ENCODE results near the gene RPL11. TPM values are rescaled to one million over a fixed set of nuclear protein-coding genes. Genes with fewer than 3 reads are reported as not detected.
A peak's percentile ranks its signal among the peaks of the same experiment; 100 is the strongest.
"Not testable (repeated sequence)": the region's sequence is repeated elsewhere in the genome, so short reads cannot be mapped to it uniquely, and the experiment has no call there.

Gene RPL11
- total RNA-seq, 2 experiments from 2014 or later, result 1,457 to 1,518 TPM

DNA sequence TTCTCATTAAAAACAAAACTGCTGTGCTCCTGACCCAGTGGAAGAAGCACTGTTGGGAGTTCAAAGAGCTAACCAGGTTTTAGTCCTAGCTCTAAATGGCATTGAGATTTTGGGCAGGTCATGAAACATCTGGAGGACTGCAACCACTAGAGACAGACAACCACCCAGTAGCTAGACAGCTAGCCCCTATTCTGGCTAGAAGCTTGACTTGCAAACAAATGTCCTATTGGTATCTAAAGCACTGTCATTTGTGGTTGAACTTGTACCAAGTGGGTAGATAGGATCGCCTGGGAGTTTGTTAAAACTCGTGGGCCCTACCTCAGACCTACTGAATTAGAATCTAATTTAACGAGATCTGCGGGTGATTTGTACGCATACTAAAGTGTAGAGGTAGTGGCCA lies 6.9 kb downstream of the RPL11 start:
- Mint-ChIP-seq H3K4me3 (peak overlapping the region; percentile 24), H3K4me1 (peaks cover 56% of the 10 kb centered on the region), H3K36me3 (peaks cover 81% of the 10 kb centered on the region), H3K9me3 (no peaks in the 10 kb centered on the region), H3K27me3 (no peaks in the 10 kb centered on the region), H3K27ac (peak overlapping the region; percentile 76)
- DNase-seq, result no peak

DNA sequence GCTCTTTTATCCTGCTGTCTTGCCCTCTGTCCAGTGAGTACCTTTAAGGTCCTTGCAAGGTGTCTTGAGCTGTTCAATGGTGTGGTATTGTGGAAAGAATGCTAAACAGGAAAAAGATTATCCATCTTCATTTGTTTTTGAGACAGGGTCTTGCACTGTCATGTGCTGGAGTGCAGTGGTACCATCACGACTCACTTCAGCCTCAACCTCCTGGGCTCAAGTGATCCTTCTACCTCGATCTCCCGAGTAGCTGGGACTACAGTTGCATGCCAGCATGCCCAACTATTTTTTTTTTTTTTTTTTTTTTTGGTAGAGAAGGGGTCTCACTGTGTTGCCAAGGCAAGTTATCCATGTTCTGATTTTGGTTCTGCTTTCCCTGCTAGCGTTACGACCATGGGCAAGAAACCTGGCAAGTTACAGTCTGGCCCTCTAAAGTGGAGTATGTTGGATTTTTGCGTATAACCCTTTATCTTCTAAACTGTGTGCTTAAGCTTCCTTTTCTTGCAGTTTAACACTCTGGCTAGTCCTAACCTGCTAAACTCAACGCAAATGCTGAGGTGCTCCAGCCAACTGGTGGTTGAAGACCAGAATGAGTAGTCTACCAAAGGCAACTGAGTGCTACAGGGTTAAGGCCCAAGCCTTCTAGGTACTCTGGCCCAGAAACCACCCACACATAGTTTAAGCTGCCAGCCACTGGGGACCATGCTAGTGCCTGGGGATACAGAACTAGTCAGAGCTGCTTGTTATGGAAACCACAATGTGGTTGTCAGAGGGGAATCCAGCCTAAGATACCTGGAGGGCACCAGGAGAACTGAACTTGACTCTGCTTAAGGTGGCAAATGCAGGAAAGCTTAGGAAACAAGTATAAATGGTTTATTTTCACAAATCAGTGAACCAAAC lies 7.9 kb downstream of the RPL11 start:
- H3K36me3 Mint-ChIP-seq, result peaks cover 74% of the 10 kb centered on the region
- no peaks in the 10 kb centered on the region for H3K27me3 Mint-ChIP-seq
- no peaks in the 10 kb centered on the region for H3K9me3 Mint-ChIP-seq
- peak; percentile 45 for DNase-seq
- H3K4me1 Mint-ChIP-seq, result peaks cover 48% of the 10 kb centered on the region
- H3K4me3 Mint-ChIP-seq, result no peak overlapping the region
- peak overlapping the region; percentile 59 for H3K27ac Mint-ChIP-seq

DNA sequence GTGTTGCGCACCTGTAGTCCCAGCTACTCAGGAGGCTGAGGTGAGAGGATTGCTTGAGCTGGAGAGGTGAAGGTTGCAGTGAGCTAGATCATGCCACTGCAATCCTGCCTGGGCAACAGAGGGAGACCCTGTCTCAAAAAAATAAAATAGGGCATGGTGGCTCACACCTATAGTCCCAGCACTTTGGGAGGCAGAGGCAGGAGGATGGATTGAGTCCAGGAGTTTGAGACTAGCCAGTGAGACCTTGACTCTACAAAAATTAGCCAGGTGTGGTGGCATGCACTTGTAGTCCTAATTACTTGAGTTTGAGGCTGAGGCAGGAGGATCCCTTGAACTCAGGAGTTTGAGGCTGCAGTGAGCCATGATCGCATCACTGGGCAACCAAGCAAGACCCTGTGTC lies 9.7 kb downstream of the RPL11 start:
- no peak for DNase-seq
- Mint-ChIP-seq H3K4me3 (no peak overlapping the region), H3K36me3 (peaks cover 58% of the 10 kb centered on the region), H3K4me1 (peaks cover 34% of the 10 kb centered on the region), H3K9me3 (no peaks in the 10 kb centered on the region), H3K27ac (no peak overlapping the region), H3K27me3 (no peaks in the 10 kb centered on the region)

DNA sequence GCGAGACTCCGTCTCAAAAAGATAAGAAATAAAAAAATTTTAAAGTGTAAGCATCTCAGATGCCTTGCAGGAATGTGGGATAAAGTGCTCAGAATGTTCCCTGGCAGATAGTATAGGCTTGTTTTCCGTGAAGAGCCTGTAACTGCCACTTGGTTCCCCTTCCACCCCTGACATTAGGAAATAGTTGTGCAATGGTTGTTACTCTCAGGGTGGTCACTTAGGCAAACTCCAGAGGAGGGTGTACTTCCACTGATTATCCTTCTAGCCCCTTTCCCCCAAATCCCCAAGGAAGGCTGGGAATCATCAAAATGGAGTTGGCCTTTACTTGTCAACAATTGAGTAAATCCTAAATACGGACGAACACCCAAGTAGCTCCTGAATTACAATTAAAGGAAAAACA lies 10.4 kb downstream of the RPL11 start:
- Mint-ChIP-seq H3K27me3 (no peaks in the 10 kb centered on the region), H3K4me3 (no peak overlapping the region), H3K9me3 (no peaks in the 10 kb centered on the region), H3K27ac (no peak overlapping the region), H3K36me3 (peaks cover 51% of the 10 kb centered on the region), H3K4me1 (peaks cover 28% of the 10 kb centered on the region)
- DNase-seq, result no peak

DNA sequence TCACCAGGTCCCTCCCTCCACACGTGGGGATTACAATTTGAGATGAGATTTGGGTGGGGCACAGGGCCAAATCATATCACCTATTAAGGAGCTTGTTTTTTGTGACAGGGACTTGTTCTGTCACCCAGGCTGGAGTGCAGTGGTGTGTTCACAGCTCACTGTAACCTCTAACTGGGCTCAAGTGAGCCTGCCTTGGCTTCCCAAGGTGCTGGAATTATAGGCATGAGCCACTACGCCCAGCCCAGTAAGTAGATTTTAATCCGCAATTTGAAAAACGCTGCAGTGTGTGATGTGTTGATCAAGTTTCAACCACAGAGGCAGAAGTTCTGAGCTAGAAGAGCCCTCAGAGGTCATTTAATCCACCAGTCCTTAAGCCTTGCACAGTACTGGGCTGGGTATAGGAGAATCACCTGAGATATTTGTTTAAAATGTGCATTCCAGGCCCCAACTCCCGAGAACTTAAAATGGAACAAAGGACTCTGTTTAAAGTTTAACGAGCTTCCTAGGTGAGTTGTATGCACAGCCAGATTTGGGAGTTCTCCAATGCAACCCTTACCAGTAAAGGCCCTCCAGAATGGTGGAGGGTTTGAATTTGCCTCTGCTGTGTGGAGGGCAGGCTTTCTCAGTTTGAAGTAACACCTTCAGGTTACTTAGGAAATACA lies 13.4 kb downstream of the RPL11 start:
- H3K4me1 Mint-ChIP-seq, result peaks cover 9% of the 10 kb centered on the region
- peaks cover 24% of the 10 kb centered on the region for H3K36me3 Mint-ChIP-seq
- no peaks in the 10 kb centered on the region for H3K27me3 Mint-ChIP-seq
- H3K4me3 Mint-ChIP-seq, result no peak overlapping the region
- H3K27ac Mint-ChIP-seq, result no peak overlapping the region
- H3K9me3 Mint-ChIP-seq, result no peaks in the 10 kb centered on the region
- DNase-seq, result no peak

DNA sequence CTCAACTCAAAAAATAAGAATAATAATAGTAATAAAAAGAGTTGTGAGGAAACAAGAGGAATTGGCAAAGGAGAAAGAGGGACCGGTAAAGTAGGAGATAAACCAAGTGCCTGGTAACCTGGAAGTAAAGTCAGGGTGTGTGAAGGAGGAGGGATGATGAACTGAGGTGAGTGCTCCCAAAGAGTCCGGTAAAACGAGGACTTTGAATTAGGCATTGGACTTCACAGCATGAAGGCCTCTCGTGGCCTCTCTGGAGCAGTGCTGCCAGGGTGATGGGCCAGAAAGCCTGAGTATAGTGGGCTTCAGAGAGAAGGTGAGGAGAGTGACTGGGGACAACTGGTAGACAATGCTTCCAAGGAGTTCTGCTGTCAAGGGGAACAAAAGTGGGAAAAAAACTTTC lies 17.6 kb downstream of the RPL11 start:
- Mint-ChIP-seq H3K9me3 (no peaks in the 10 kb centered on the region), H3K4me3 (no peak overlapping the region), H3K4me1 (peaks cover 4% of the 10 kb centered on the region), H3K27me3 (no peaks in the 10 kb centered on the region), H3K27ac (no peak overlapping the region), H3K36me3 (peaks cover 9% of the 10 kb centered on the region)
- DNase-seq, result no peak

DNA sequence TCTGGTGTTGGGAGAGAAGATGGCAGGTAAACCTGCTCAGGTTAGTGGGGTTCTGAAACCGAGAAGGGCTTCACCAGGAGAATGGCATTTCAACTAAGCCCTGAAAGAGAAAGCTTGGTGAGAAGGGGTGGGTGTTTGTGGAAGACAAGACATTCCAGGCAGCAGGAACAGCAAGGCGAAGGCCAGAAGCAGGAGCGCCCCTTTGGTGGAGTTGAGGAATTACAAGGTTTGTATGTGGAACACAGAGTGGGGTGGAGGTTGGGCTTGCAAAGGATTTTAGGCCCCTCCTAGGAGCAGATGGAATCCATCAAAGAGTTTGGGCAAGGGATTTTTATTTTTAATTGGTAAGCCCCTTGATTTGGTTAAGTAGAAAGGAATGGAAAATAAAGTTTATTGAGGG lies 26.9 kb downstream of the RPL11 start:
- Mint-ChIP-seq H3K4me1 (peaks cover 22% of the 10 kb centered on the region), H3K9me3 (no peaks in the 10 kb centered on the region), H3K27ac (peak overlapping the region; percentile 61), H3K4me3 (no peak overlapping the region), H3K36me3 (peaks cover 5% of the 10 kb centered on the region), H3K27me3 (no peaks in the 10 kb centered on the region)
- DNase-seq, result no peak

DNA sequence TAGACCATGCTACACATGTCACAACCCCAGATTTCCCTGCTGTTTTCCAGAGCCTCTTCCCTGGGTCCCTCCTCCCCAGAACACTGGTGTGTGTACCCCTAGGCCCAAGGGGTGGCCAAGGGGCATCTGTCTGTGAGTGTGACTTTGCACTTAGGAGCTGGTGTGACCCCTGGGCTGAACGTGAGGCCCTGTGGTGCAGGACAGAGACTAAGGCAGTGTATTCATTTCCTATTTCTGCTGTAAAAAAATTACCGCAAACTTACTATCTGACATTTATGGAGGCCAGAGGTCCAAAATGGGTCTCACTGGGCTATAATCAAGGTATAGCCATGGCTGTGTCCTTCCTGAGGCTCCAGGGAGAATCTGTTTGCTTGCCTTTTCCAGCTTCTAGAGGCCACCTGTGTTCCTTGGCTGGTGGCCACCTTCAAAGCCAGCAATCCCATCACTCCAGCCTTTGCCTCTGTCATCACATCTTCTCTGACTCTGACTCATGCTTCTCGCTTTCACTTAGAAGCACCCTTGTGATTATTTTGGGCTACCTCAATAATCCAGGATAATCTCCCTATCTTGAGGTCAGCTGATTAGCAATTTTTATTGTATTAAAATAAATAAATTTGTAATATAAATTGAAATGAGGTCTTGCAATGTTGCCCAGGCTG lies 27.7 kb downstream of the RPL11 start:
- no peaks in the 10 kb centered on the region for H3K27me3 Mint-ChIP-seq

DNA sequence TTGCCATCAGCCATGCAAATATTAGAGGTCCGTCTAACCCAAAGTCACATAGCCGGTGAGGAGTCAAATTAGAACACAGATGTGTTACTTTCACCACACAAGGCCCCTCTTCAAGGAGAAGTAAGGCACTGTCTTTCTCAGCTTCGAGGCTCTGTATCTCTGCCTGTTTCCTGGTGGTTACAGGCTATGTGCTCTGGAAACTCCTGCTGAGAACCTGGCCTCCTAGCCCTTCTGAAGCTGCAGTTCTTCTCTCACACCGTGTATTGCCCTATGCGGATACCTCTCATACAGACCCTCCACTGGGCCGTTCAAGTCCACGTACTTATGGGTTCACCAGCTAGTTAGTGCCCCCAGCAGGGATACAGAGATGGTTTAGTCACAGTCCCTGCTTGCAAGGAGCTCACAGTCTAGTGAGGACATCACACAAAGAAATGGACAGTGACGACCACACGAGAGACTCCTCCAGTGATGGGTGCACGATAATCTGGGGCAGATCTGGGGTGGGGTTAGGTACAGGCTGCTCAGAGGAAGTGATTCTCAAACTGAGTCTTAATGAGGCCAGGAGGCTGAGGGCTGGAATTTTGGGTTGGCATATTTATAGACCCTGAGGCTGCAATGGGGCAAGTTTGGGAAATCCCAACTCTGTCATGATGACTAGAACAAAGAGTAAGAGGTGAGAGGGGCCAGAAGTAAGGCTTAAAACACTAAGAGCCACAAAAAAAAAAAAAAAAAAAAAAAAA lies 28.8 kb downstream of the RPL11 start:
- H3K9me3 Mint-ChIP-seq, result no peaks in the 10 kb centered on the region
- H3K36me3 Mint-ChIP-seq, result peaks cover 5% of the 10 kb centered on the region
- H3K27ac Mint-ChIP-seq, result peak overlapping the region; percentile 60
- peak overlapping the region; percentile 8 for H3K4me3 Mint-ChIP-seq
- peak; percentile 31 for DNase-seq
- peaks cover 22% of the 10 kb centered on the region for H3K4me1 Mint-ChIP-seq
- no peaks in the 10 kb centered on the region for H3K27me3 Mint-ChIP-seq

More for the DNA sequence above, 27.7 kb downstream of the RPL11 start:
- Mint-ChIP-seq H3K4me3 (no peak overlapping the region), H3K36me3 (peaks cover 5% of the 10 kb centered on the region), H3K9me3 (no peaks in the 10 kb centered on the region), H3K4me1 (peaks cover 22% of the 10 kb centered on the region), H3K27ac (no peak overlapping the region)
- DNase-seq, result peak; percentile 10

DNA sequence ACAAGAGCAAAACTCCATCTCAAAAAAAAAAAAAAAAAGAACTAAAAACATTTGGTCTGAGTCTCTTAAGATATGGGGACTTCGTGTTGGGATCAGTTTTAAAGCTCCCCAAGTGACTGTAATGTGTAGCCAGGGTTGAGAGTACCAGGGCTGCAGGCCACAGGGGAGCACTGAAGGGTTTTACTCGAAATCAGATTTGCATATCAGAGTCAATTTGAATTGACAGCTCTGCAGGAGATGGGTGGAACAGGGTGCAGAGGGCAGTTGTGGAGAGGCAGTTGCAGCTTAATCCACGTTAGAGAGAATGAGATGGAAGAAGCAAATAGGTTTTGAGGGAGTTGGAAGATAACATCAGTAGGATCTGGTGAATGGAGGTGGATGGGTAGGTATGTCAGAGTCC lies 31.0 kb downstream of the RPL11 start:
- Mint-ChIP-seq H3K4me3 (no peak overlapping the region), H3K36me3 (peaks cover 4% of the 10 kb centered on the region), H3K9me3 (no peaks in the 10 kb centered on the region), H3K4me1 (peaks cover 22% of the 10 kb centered on the region), H3K27me3 (no peaks in the 10 kb centered on the region), H3K27ac (no peak overlapping the region)
- no peak for DNase-seq

DNA sequence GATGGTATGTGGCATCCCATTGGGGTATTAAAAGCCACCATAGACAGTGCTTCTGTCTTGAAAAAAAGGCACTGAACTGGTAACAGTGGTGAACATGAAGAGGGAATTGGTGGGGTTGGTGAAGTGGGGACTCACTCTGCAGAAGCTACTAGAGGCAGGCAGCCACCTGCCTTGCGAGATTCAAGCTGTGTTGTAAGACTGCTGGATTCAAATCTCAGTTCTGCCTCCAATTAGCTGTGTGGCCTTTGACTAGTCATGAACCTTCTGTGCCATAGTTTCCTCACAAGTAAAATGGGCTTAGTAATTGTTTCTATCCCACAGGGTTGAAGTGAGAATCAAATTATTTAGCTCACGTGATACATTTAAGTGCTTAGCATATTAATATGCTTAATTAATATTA lies 35.1 kb downstream of the RPL11 start:
- H3K36me3 Mint-ChIP-seq, result no peaks in the 10 kb centered on the region
- H3K9me3 Mint-ChIP-seq, result no peaks in the 10 kb centered on the region
- H3K4me3 Mint-ChIP-seq, result no peak overlapping the region
- no peak overlapping the region for H3K27ac Mint-ChIP-seq
- no peaks in the 10 kb centered on the region for H3K27me3 Mint-ChIP-seq
- peaks cover 3% of the 10 kb centered on the region for H3K4me1 Mint-ChIP-seq
- no peak for DNase-seq

DNA sequence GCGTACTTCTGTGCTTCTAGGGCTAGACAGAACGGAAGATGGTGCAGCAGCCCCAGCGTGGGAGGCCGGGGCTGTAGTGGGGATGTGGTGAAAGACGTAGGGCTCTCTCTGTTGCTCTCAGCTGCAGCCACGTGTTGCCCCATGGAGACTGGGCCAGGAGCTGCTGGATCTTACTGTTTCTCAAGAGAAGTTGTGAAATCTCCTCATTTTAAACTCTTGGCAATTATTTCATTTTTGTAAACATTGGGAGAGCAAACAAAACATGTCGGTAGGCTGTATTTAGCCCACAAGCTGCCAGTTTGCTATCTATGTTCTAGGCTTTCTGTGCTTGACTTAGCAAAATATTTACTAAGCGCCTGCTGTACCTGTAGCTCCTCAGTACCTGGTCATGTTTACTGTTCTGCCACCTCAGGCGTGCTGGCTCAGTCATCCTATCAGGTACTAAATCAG lies 35.8 kb downstream of the RPL11 start:
- H3K27me3 Mint-ChIP-seq, result no peaks in the 10 kb centered on the region
- H3K4me1 Mint-ChIP-seq, result peaks cover 3% of the 10 kb centered on the region
- H3K4me3 Mint-ChIP-seq, result no peak overlapping the region
- H3K36me3 Mint-ChIP-seq, result no peaks in the 10 kb centered on the region
- DNase-seq, result no peak
- H3K9me3 Mint-ChIP-seq, result no peaks in the 10 kb centered on the region
- H3K27ac Mint-ChIP-seq, result no peak overlapping the region

DNA sequence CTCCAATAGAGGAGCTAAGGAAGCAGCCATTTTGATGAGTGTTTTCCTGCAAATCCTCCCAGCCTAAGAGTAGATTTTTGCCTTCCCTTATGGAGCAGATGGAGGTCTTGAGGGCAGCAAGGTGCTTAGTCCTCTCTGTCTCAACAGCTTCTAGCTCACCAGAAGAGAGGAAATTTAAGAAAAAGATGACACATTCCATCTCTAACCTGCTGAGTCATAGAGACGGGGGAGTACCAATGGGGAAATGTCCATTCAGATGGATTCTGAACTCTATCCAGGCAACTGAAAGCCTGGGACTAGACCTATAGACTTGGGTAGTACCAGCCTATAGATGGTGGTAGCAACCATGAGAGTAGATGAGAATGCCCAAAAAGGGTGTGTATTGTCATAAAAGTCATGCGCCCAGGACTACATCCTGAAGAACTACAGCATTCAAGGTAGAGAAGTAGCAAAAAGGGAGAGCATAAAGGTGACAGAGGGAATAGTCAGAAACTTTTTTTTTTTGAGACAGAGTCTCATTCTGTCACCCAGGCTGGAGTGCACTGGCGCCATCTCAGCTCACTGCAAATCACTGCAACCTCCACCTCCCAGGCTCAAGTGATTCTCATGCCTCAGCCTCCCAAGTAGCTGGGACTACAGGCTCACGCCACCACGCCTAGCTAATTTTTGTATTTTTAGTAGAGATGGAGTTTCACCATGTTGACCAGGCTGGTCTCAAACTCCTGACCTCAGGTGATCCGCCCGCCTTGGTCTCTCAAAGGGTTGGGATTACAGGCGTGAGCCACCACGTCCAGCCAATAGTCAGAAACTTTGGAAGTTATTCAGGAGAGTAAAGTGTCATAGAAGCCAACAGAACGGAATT lies 41.0 kb downstream of the RPL11 start:
- DNase-seq, result no peak
- Mint-ChIP-seq H3K4me1 (peaks cover 13% of the 10 kb centered on the region), H3K27me3 (no peaks in the 10 kb centered on the region), H3K4me3 (no peak overlapping the region), H3K36me3 (no peaks in the 10 kb centered on the region), H3K27ac (no peak overlapping the region), H3K9me3 (no peaks in the 10 kb centered on the region)

DNA sequence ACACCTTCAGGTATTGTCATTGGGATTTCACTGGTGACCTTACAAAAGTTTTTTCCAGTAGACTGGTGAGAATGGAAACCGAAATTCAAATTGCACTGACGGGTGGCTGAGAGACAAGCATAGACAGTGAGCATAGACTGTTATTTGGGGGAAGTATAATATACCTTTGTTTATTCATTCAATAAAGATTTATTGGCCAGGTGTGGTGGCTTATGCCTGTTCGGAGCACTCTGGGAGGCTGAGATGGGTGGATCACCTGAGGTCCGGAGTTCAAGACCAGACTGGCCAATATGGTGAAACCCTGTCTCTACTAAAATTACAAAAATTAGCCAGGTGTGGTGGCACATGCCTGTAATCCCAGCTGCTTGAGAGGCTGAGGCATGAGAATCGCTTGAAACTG lies 41.7 kb downstream of the RPL11 start:
- DNase-seq, H3K27ac Mint-ChIP-seq, H3K27me3 Mint-ChIP-seq, H3K4me3 Mint-ChIP-seq, H3K36me3 Mint-ChIP-seq, H3K9me3 Mint-ChIP-seq: not testable (repeated sequence)
- H3K4me1 Mint-ChIP-seq, result peaks cover 13% of the 10 kb centered on the region

All from activated naive CD8-positive, alpha-beta T cell treated with anti-CD3 and anti-CD28 coated beads for 36 hours (primary cell).